GM12878 (cell line): ENCODE measurements around the gene BAZ1B. TPM values are rescaled to one million over a fixed set of nuclear protein-coding genes. Genes with fewer than 3 reads are reported as not detected.
A peak's percentile ranks its signal among the peaks of the same experiment; 100 is the strongest.
"Not testable (repeated sequence)": the region's sequence is repeated elsewhere in the genome, so short reads cannot be mapped to it uniquely, and the experiment has no call there.

Experiments used
- ATAC-seq: fragments of 200-7000 bp; cut with Tn5 transposase; 3 replicates; pipeline ENCODE4 v1.9.1; 2020; ENCODE audit warnings: mild to moderate bottlenecking, moderate library complexity
- BruUV-seq: library from RNA; stranded (reverse); fragments of 400-500 nt; replicated peaks from 2 replicates; lab custom pipeline; 2021; lab: Mats Ljungman, UMichigan
- CTCF ChIA-PET: fragments of 300-600 bp; sonication (Branson Sonifier 250); formaldehyde crosslinking; extraction: SDS; loops from one replicate; lab custom pipeline; 2021; ENCODE audit warnings: inconsistent platforms; lab: Yijun Ruan, JAX
- POLR2A ChIA-PET: fragments of 350-600 bp; formaldehyde crosslinking; extraction: SDS; loops from one replicate; lab custom pipeline; 2021; ENCODE audit warnings: inconsistent platforms; lab: Charles Lee
- RAD21 ChIA-PET: fragments of 300-600 bp; sonication (Branson Sonifier 250); formaldehyde crosslinking; loops from one replicate; lab custom pipeline; 2023; ENCODE audit warnings: antibody characterized with exemption; ENCODE audit not compliant: unreplicated experiment; lab: Charles Lee
- SMC1A ChIA-PET: fragments of 300-600 bp; sonication (Branson Sonifier 250); formaldehyde crosslinking; loops from one replicate; lab custom pipeline; 2023; ENCODE audit not compliant: unreplicated experiment, uncharacterized antibody; lab: Charles Lee
- DNase-seq: peaks from one replicate; pipeline ENCODE4 v3.0.0-alpha.2; 2011; ENCODE audit warnings: low read depth, low spot score
- FAIRE-seq: peaks from 3 replicates; lab custom pipeline; 2011; peaks lifted over from hg19 to GRCh38; lab: Jason Lieb, UNC
- H2AFZ ChIP-seq: 2 replicates; pipeline ENCODE4 v1.6.0; 2011; ENCODE audit warnings: low read depth, low read length, control low read depth; ENCODE audit not compliant: control insufficient read depth
- H3K27ac ChIP-seq: 2 replicates; pipeline ENCODE4 v1.5.1; 2011; ENCODE audit warnings: control low read depth; ENCODE audit not compliant: control insufficient read depth, insufficient read depth
- H3K27me3 ChIP-seq, 2 experiments: replicated peaks in 1 of 2; 2 replicates each; pipeline versions ENCODE4 v1.6.0 to v1.6.1; 2011; ENCODE audit warnings: low read length in 1 of 2; ENCODE audit not compliant: control insufficient read depth in 2 of 2, insufficient read depth in 2 of 2
- H3K36me3 ChIP-seq, 2 experiments: 2 replicates each; pipeline ENCODE4 v1.5.1; 2011; ENCODE audit warnings: low read length in 1 of 2; ENCODE audit not compliant: control insufficient read depth in 2 of 2, insufficient read depth in 2 of 2
- H3K4me1 ChIP-seq: 2 replicates; pipeline ENCODE4 v1.6.1; 2011; ENCODE audit warnings: mild to moderate bottlenecking, low read length, moderate library complexity, mixed read lengths; ENCODE audit not compliant: control insufficient read depth, insufficient read depth
- H3K4me2 ChIP-seq: 2 replicates; pipeline ENCODE4 v1.6.0; 2011; ENCODE audit warnings: control low read depth; ENCODE audit not compliant: control insufficient read depth, insufficient read depth
- H3K4me3 ChIP-seq: fragments of 200-600 bp; sonication (generic); 2 replicates; pipeline ENCODE4 v1.5.1; 2016
- H3K79me2 ChIP-seq: 2 replicates; pipeline ENCODE4 v1.6.0; 2011; ENCODE audit warnings: low read length; ENCODE audit not compliant: control insufficient read depth, insufficient read depth
- H3K9ac ChIP-seq: 2 replicates; pipeline ENCODE4 v1.8.0; 2011; ENCODE audit warnings: low read length, control low read depth, mixed read lengths; ENCODE audit not compliant: control insufficient read depth, insufficient read depth
- H3K9me3 ChIP-seq: replicated peaks from 3 replicates; pipeline ENCODE4 v1.5.1; 2011; ENCODE audit warnings: mild to moderate bottlenecking, low read length; ENCODE audit not compliant: control insufficient read depth, insufficient read depth
- H4K20me1 ChIP-seq: 2 replicates; pipeline ENCODE4 v1.6.0; 2011; ENCODE audit not compliant: control insufficient read depth, insufficient read depth
- E4F1 ChIP-seq: fragments of 450-650 bp; IDR thresholded peaks from 2 replicates; pipeline ENCODE4 v1.6.1; 2018; ENCODE audit warnings: borderline replicate concordance, mild to moderate bottlenecking; ENCODE audit not compliant: partially characterized antibody
- RBBP5 ChIP-seq: fragments of 200-600 bp; sonication (generic); conservative IDR thresholded peaks from 2 replicates; pipeline ENCODE4 v1.6.1; 2016
- SP1 ChIP-seq: IDR thresholded peaks from one replicate; pipeline ENCODE4 v1.6.1; 2011; ENCODE audit warnings: low read depth, low read length
- in situ Hi-C: fragments of 300-500 bp; cut with MboI; formaldehyde crosslinking; loops from 9 replicates; pipeline ENCODE4 v1.14.3; 2018; ENCODE audit warnings: mixed read lengths
- intact Hi-C: fragments of 100-400 bp; cut with micrococcal nuclease; formaldehyde crosslinking; loops from one replicate; pipeline ENCODE4 v1.14.2; 2022; ENCODE audit not compliant: unreplicated experiment
- polyA plus RNA-seq, 11 experiments: library from polyadenylated mRNA; depleted of rRNA in 4 of 11; unstranded in 6 of 11; stranded (reverse) in 5 of 11; fragments of >200 nt; fragmentation: Nextera tagmentation in 4 of 11; fragmentation: Illumina TruSeq in 1 of 11; extraction: Ambion mirVana in 4 of 11; extraction: Trizol in 1 of 11; gene quantifications; 1 replicate in 1 of 11; 2 replicates in 10 of 11; pipeline versions ENCODE4 v1.2.1 to v1.2.3, GENCODE V29; 2011 to 2016; ENCODE audit warnings: inconsistent platforms in 2 of 11, missing spikeins in 2 of 11, low read depth in 1 of 11
- total RNA-seq, 4 experiments: library from RNA; depleted of rRNA in 3 of 4; stranded (reverse); fragments of >200 nt in 3 of 4; fragmentation: Illumina TruSeq in 1 of 4; extraction: Trizol in 1 of 4; gene quantifications; 2 replicates each; pipeline versions ENCODE4 v1.2.1 to v1.2.3, GENCODE V29; 2013 to 2021

Gene BAZ1B
- total and polyA plus RNA-seq, 10 of the 15 experiments (the other 5 are each of a cell fraction or from before 2014, with no cell fraction given), result 14.0 to 77.4 (median 36.2) TPM

GRCh38 chr7:73567140-73567539 lies 45.0 kb upstream of the BAZ1B start (continued):
- no peak for TF ChIP-seq E4F1
- no peak for TF ChIP-seq RBBP5
- TF ChIP-seq SP1, result no peak

GRCh38 chr7:73566431-73566830 lies 44.3 kb upstream of the BAZ1B start:
- POLR2A ChIA-PET, result interaction anchor here (0.6 to 1.7 kb wide), 2 partner anchors 12 to 44 kb away, joined by 6 to 8 read pairs; partner anchors contain the start of genes BAZ1B and TBL2
- H2AFZ ChIP-seq, ATAC-seq, H3K4me3 ChIP-seq, H3K79me2 ChIP-seq, H3K27me3 ChIP-seq, BruUV-seq, H4K20me1 ChIP-seq, H3K9ac ChIP-seq, intact Hi-C loops, in situ Hi-C loops, H3K9me3 ChIP-seq, FAIRE-seq, H3K27ac ChIP-seq, H3K4me1 ChIP-seq, DNase-seq: not testable (repeated sequence)
- CTCF ChIA-PET, result interaction anchor here (1.2 to 1.3 kb wide), 2 partner anchors 41 to 115 kb away, joined by 3 read pairs; no protein-coding TSS in a partner anchor
- H3K4me2 ChIP-seq, result peak overlapping the region; percentile 46; the same call in 1 of the 2 replicates
- RAD21 ChIA-PET, result interaction anchor here (0.6 to 1.1 kb wide), 2 partner anchors 44 to 390 kb away, joined by 3 read pairs; partner anchors contain the start of gene BAZ1B
- H3K36me3 ChIP-seq, result peaks cover 3 to 10% of the 10 kb centered on the region in 2 experiments; a peak in 3 of 4 replicates
- SMC1A ChIA-PET, result interaction anchor here (0.8 to 1.8 kb wide), 4 partner anchors 9 to 47 kb away, joined by 3 to 4 read pairs (median 4); partner anchors contain the start of genes BCL7B and TBL2
